Measurements from ENCODE around the gene SRPX2. TPM values are rescaled to one million over a fixed set of nuclear protein-coding genes. Genes with fewer than 3 reads are reported as not detected.

Gene SRPX2
- 61.3 and 65.2 TPM in 2 replicates for total RNA-seq

GRCh38 chrX:100643956-100644860, at the start of gene SRPX2:
Gene SRPX2, plus strand, starts transcription at chrX:100644199. Its CDS starts 2,124 bp downstream, at chrX:100646323.

GRCh38 chrX:100636321-100636991, 7.5 kb upstream of the SRPX2 start, which contains the start of gene TSPAN6:
Gene TSPAN6, minus strand, starts transcription at chrX:100636806. Its CDS starts 112 bp downstream, at chrX:100636694.

Other genes starting within 250 kb of the SRPX2 start
- under 0.01 TPM in 1 of 2 replicates, not detected in the other for gene PCDH19, start 233.9 kb upstream of the SRPX2 start, total RNA-seq
- not detected in 2 replicates for gene TNMD, start 59.3 kb upstream of the SRPX2 start, total RNA-seq
- 19.8 and 23.4 TPM in 2 replicates for gene TSPAN6, start 7.4 kb upstream of the SRPX2 start, total RNA-seq
- gene SYTL4, start 87.9 kb downstream of the SRPX2 start, total RNA-seq: 6.1 and 7.1 TPM in 2 replicates
- 23.9 and 33.2 TPM in 2 replicates for gene CSTF2, start 176.2 kb downstream of the SRPX2 start, total RNA-seq
- not detected in 2 replicates for gene NOX1, start 230.2 kb downstream of the SRPX2 start, total RNA-seq